PFSK-1 (cell line): ENCODE data around the gene LSM7.

Experiments used
- POLR2AphosphoS5 ChIP-seq: IDR thresholded peaks from 2 replicates; pipeline ENCODE4 v1.6.1; 2012; ENCODE audit warnings: low read depth, mild to moderate bottlenecking, control low read depth, low read length, moderate library complexity
- TAF1 ChIP-seq: IDR thresholded peaks from 2 replicates; pipeline ENCODE4 v1.6.1; 2012; ENCODE audit warnings: low read length, control low read depth, borderline replicate concordance; ENCODE audit not compliant: insufficient read depth

DNA sequence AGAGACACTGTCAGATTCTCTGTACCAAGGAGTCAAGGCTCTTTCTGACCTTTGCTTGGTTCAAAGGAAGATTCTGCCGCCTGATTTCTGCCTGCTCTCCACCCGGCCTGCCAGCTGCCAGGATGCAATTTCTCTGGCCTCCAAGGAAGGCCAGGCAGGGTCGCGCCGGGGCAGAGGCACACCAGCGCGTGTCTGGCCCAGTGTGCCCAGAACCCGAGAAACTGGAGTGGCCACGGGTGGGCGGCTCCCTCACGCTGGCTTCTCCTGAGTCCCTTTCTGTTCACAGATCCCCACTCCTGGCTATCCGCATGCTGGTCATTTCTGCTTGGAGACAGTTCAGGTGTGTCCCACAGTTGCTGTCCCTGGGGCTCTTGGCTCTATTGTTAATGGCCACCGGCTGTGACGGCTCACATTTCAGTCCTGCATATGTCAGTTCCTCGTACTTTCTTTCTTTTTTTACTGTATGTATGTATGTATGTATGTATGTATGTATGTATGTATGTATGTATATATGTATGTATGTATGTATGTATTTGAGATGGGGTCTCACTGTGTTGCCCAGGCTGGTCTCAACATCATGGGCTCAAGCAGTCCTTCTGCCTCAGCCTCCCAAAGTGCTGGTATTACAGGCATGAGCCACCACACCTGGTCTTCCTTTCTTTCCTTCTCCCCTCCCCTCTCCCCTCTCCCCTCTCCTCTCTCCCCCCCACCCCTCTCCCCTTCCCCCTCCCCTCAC, 48.6 kb upstream of the LSM7 start:
- TF ChIP-seq POLR2AphosphoS5 (no peak), TAF1 (no peak)
